ENCODE data around the gene CD68. TPM values are rescaled to one million over a fixed set of nuclear protein-coding genes. Genes with fewer than 3 reads are reported as not detected.
"Not testable (repeated sequence)": the region's sequence is repeated elsewhere in the genome, so short reads cannot be mapped to it uniquely, and the experiment has no call there.

Gene CD68
- total RNA-seq, 1 donor from 2014 or later = 398 TPM

GRCh38 chr17:7589891-7590691, 10.7 kb downstream of the CD68 start, which contains the start of gene SOX15:
Gene SOX15 (minus strand): TSS chr17:7590094. CDS start chr17:7589676, 418 bp downstream.
- intact Hi-C loops (cut with DNase I) = no loop called here
- DNase-seq (no peak), ATAC-seq (no peak)
- Histone ChIP-seq H3K9me3 (no peaks in the 10 kb centered on the region), H3K36me3 (peaks cover 56% of the 10 kb centered on the region), H3K4me1 (peaks cover 9% of the 10 kb centered on the region), H3K4me3 (peak within 1 kb of the TSS; percentile 28), H3K27me3 (no peaks in the 10 kb centered on the region), H3K27ac (no peak within 1 kb of the TSS)
- TF ChIP-seq, protein P1, sequence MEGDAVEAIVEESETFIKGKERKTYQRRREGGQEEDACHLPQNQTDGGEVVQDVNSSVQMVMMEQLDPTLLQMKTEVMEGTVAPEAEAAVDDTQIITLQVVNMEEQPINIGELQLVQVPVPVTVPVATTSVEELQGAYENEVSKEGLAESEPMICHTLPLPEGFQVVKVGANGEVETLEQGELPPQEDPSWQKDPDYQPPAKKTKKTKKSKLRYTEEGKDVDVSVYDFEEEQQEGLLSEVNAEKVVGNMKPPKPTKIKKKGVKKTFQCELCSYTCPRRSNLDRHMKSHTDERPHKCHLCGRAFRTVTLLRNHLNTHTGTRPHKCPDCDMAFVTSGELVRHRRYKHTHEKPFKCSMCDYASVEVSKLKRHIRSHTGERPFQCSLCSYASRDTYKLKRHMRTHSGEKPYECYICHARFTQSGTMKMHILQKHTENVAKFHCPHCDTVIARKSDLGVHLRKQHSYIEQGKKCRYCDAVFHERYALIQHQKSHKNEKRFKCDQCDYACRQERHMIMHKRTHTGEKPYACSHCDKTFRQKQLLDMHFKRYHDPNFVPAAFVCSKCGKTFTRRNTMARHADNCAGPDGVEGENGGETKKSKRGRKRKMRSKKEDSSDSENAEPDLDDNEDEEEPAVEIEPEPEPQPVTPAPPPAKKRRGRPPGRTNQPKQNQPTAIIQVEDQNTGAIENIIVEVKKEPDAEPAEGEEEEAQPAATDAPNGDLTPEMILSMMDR (IDR thresholded peaks at IDR 0.05) = no peak

DNA sequence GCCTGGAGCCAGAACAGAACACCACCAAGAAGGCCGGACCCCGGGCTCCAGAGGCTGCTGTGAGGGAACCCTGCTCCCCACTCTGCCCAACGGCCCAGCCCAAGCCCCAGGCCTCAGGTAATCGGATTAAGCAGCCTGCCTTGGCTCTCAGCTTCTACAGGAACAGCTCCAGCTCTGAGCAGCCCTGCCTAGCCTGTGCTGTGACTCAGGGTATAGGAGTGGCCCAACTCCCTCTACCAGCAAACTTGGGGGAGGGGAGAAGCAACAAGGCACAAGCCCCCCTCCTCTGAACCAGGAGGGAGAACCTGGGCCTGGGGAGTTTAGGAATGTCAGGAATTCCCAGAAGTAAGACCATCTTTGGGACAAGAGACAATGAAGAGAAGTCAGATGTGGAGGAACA, 11.3 kb downstream of the CD68 start:
- Histone ChIP-seq H3K9me3 (no peaks in the 10 kb centered on the region), H3K4me3 (no peak overlapping the region), H3K4me1 (peaks cover 4% of the 10 kb centered on the region), H3K36me3 (peaks cover 63% of the 10 kb centered on the region), H3K27ac (no peak overlapping the region), H3K27me3 (no peaks in the 10 kb centered on the region)
- TF ChIP-seq, protein P1 (IDR thresholded peaks at IDR 0.05) = no peak
- DNase-seq = no peak
- intact Hi-C loops (cut with DNase I) = no loop called here
- no peak for ATAC-seq

- H3K36me3 ChIP-seq = peaks cover 71% of the 10 kb centered on the region
- intact Hi-C loops (cut with DNase I) = no loop called here
Observed at GRCh38 chr17:7591596-7591995, 12.2 kb downstream of the CD68 start.

GRCh38 chr17:7592422-7593021, 13.1 kb downstream of the CD68 start:
- ATAC-seq = no peak

More at GRCh38 chr17:7591596-7591995, 12.2 kb downstream of the CD68 start:
- H3K4me3 ChIP-seq = no peak overlapping the region
- DNase-seq (no peak), ATAC-seq (no peak)
- no peaks in the 10 kb centered on the region for H3K27me3 ChIP-seq
- H3K27ac ChIP-seq = no peak overlapping the region
- TF ChIP-seq, protein P1 (IDR thresholded peaks at IDR 0.05) = no peak
- peaks cover 4% of the 10 kb centered on the region for H3K4me1 ChIP-seq
- H3K9me3 ChIP-seq = no peaks in the 10 kb centered on the region

GRCh38 chr17:7593296-7593695, 13.9 kb downstream of the CD68 start:
- Histone ChIP-seq H3K4me1 (peaks cover 4% of the 10 kb centered on the region), H3K4me3 (no peak overlapping the region), H3K27me3 (no peaks in the 10 kb centered on the region), H3K27ac (no peak overlapping the region), H3K9me3 (no peaks in the 10 kb centered on the region), H3K36me3 (peaks cover 75% of the 10 kb centered on the region)
- DNase-seq = no peak
- ATAC-seq = no peak
- intact Hi-C loops (cut with DNase I) = no loop called here
- TF ChIP-seq, protein P1 (IDR thresholded peaks at IDR 0.05) = no peak

More at GRCh38 chr17:7592422-7593021, 13.1 kb downstream of the CD68 start:
- Histone ChIP-seq H3K36me3 (peaks cover 74% of the 10 kb centered on the region), H3K4me1 (peaks cover 4% of the 10 kb centered on the region), H3K4me3 (no peak overlapping the region), H3K27ac (no peak overlapping the region), H3K9me3 (no peaks in the 10 kb centered on the region), H3K27me3 (no peaks in the 10 kb centered on the region)
- TF ChIP-seq, protein P1 (IDR thresholded peaks at IDR 0.05) = no peak
- no peak for DNase-seq
- intact Hi-C loops (cut with DNase I) = no loop called here

GRCh38 chr17:7597561-7597960, 18.1 kb downstream of the CD68 start:
- H3K36me3 ChIP-seq = peaks cover 96% of the 10 kb centered on the region
- H3K27me3 ChIP-seq; DNase-seq; intact Hi-C loops (cut with DNase I); ATAC-seq; H3K4me1 ChIP-seq; H3K27ac ChIP-seq; H3K4me3 ChIP-seq; H3K9me3 ChIP-seq: not testable (repeated sequence)

Measured in upper lobe of right lung (tissue), 1 donor.